T-helper 2 cell treated with Interferon-gamma antibody and Interleukin-4, amounts not matched to agents 5 μg/mL and 100 μg/mL, for 36 hours (primary cell): Measurements from ENCODE around the gene E2F4.
A peak's percentile ranks its signal among the peaks of the same experiment; 100 is the strongest.

Experiments used
- DNase-seq: peaks from one replicate; pipeline ENCODE4 v3.0.0; 2021; ENCODE audit warnings: low spot score
- H3K27ac Mint-ChIP-seq: one replicate; pipeline ENCODE4 v1.8.0; 2021; ENCODE audit warnings: mild to moderate bottlenecking, mixed read lengths
- H3K27me3 Mint-ChIP-seq: one replicate; pipeline ENCODE4 v1.8.0; 2021; ENCODE audit warnings: low read depth, mixed read lengths
- H3K36me3 Mint-ChIP-seq: one replicate; pipeline ENCODE4 v1.8.0; 2021; ENCODE audit warnings: low read depth, mixed read lengths
- H3K4me1 Mint-ChIP-seq: one replicate; pipeline ENCODE4 v1.8.0; 2021; ENCODE audit warnings: low read depth, mixed read lengths
- H3K4me3 Mint-ChIP-seq: one replicate; pipeline ENCODE4 v1.8.0; 2022; ENCODE audit warnings: mild to moderate bottlenecking, moderate library complexity, mixed read lengths
- H3K9me3 Mint-ChIP-seq: one replicate; pipeline ENCODE4 v1.8.0; 2021; ENCODE audit warnings: mixed read lengths

Gene E2F4

DNA sequence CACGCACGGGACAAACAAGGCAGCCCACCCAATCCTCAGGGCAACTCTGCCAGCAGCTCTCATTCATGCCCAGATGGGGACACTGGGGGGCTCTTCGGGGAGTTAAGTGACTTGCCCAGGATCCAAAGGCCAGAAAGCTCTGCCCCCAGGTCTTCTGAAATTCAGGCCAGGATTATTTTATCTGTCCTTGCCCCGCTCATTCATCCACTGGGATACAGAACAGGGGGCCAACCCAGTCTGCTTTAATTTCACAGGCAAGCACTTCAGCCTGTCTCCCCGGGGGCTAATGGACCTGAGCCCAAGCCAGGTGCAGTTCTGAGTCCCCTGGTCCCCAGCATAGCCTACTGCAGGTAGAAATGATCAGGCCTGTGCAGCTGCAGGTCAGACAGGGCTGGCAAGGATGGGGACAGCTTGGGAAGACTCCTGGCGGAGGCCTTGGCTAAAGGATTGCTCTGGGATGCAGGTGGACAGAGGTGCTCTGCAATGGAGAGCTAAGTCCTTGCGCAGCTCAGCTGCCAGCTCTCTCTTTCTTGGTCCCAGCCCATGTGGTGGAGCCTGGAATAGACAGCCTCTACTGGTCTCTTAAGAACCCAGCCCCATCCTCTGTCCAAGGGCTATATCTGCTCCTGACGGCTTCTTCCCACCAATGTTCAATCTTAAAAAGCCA lies 40.4 kb upstream of the E2F4 start:
- DNase-seq = no peak
- peak overlapping the region; percentile 62 for H3K27ac Mint-ChIP-seq
- peaks cover 25% of the 10 kb centered on the region for H3K4me1 Mint-ChIP-seq
- peak overlapping the region; percentile 70 for H3K4me3 Mint-ChIP-seq
- H3K36me3 Mint-ChIP-seq = peaks cover 36% of the 10 kb centered on the region
- no peaks in the 10 kb centered on the region for H3K27me3 Mint-ChIP-seq
- H3K9me3 Mint-ChIP-seq = no peaks in the 10 kb centered on the region

- Mint-ChIP-seq H3K9me3 (no peaks in the 10 kb centered on the region), H3K36me3 (peaks cover 36% of the 10 kb centered on the region), H3K27ac (no peak overlapping the region), H3K4me3 (peak overlapping the region; percentile 79), H3K27me3 (no peaks in the 10 kb centered on the region), H3K4me1 (peaks cover 47% of the 10 kb centered on the region)
- no peak for DNase-seq
Observed at GRCh38 chr16:67154578-67155294, 37.2 kb upstream of the E2F4 start.

DNA sequence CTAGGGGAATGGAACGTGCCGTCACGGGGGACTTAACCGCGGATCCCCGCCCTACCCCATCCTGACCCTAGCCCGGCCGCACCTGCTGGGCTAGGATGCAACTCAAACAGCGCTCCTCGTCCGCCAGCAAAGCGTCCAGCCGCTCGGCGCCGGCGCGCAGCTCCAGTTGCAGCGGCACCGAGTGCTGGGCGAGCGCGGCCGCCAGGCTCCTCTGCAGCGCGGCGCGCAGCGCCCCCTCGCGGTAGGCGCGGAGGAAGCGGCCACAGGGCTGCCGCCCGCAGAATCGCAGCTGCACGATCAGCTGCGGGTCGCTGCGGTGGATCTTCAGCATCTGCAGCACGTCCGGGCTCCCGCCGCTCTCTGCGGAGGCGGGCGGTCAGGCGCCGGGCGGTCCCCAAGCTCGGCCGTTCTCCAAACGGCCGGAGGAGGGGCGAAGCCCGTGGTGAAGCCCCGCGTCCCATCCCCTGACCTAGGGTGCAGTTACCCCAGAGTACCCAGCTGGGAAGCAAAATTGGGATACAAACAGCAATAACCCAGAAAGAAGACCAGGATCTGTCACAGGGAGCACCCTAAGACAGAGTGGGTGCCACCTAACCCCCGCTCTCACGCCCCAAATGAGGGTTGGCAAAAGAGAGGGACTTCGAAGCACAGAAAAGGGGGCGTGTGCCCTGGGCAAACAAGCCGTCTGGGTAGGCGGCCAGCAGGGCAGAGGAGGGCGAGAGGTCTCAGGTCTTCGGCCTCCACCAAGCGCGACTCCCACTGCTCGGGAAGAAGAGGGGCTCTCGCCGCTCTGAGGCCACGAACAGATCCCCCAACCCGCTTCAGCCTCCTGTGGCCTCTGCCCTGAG lies 36.4 kb upstream of the E2F4 start:
- Mint-ChIP-seq H3K27ac (no peak overlapping the region), H3K4me1 (peaks cover 49% of the 10 kb centered on the region), H3K27me3 (no peaks in the 10 kb centered on the region), H3K9me3 (no peaks in the 10 kb centered on the region), H3K36me3 (peaks cover 36% of the 10 kb centered on the region), H3K4me3 (peak overlapping the region; percentile 79)
- peak; percentile 80 for DNase-seq

- H3K9me3 Mint-ChIP-seq = no peaks in the 10 kb centered on the region
- H3K4me1 Mint-ChIP-seq = peaks cover 51% of the 10 kb centered on the region
- H3K27ac Mint-ChIP-seq = no peak overlapping the region
- H3K27me3 Mint-ChIP-seq = peaks cover 2% of the 10 kb centered on the region
- peaks cover 36% of the 10 kb centered on the region for H3K36me3 Mint-ChIP-seq
- H3K4me3 Mint-ChIP-seq = peak overlapping the region; percentile 51
- no peak for DNase-seq
Observed at GRCh38 chr16:67156143-67156844, 35.7 kb upstream of the E2F4 start.

- Mint-ChIP-seq H3K9me3 (no peaks in the 10 kb centered on the region), H3K4me3 (peak overlapping the region; percentile 86), H3K27ac (peak overlapping the region; percentile 95), H3K4me1 (peaks cover 52% of the 10 kb centered on the region), H3K27me3 (peaks cover 2% of the 10 kb centered on the region), H3K36me3 (peaks cover 37% of the 10 kb centered on the region)
- no peak for DNase-seq
Observed at GRCh38 chr16:67157106-67157748, 34.7 kb upstream of the E2F4 start.

- Mint-ChIP-seq H3K36me3 (peaks cover 35% of the 10 kb centered on the region), H3K27me3 (peaks cover 2% of the 10 kb centered on the region), H3K9me3 (no peaks in the 10 kb centered on the region), H3K27ac (peak overlapping the region; percentile 95), H3K4me1 (peaks cover 50% of the 10 kb centered on the region), H3K4me3 (peak overlapping the region; percentile 86)
- no peak for DNase-seq
Observed at GRCh38 chr16:67157892-67158635, 33.9 kb upstream of the E2F4 start.

GRCh38 chr16:67158637-67159600 lies 33.0 kb upstream of the E2F4 start:
- H3K4me3 Mint-ChIP-seq = peak overlapping the region; percentile 86
- peaks cover 30% of the 10 kb centered on the region for H3K36me3 Mint-ChIP-seq
- no peaks in the 10 kb centered on the region for H3K9me3 Mint-ChIP-seq
- peaks cover 2% of the 10 kb centered on the region for H3K27me3 Mint-ChIP-seq
- peak overlapping the region; percentile 95 for H3K27ac Mint-ChIP-seq
- peak; percentile 87 for DNase-seq
- peaks cover 44% of the 10 kb centered on the region for H3K4me1 Mint-ChIP-seq

- H3K4me3 Mint-ChIP-seq = peak overlapping the region; percentile 66
- H3K36me3 Mint-ChIP-seq = peaks cover 31% of the 10 kb centered on the region
- peaks cover 41% of the 10 kb centered on the region for H3K4me1 Mint-ChIP-seq
- H3K27me3 Mint-ChIP-seq = peaks cover 22% of the 10 kb centered on the region
- H3K9me3 Mint-ChIP-seq = no peaks in the 10 kb centered on the region
- no peak for DNase-seq
- no peak overlapping the region for H3K27ac Mint-ChIP-seq
Observed at GRCh38 chr16:67161595-67162058, 30.3 kb upstream of the E2F4 start.

- Mint-ChIP-seq H3K27me3 (peaks cover 29% of the 10 kb centered on the region), H3K4me1 (peaks cover 34% of the 10 kb centered on the region), H3K27ac (peak overlapping the region; percentile 67), H3K4me3 (peak overlapping the region; percentile 66), H3K9me3 (no peaks in the 10 kb centered on the region), H3K36me3 (peaks cover 27% of the 10 kb centered on the region)
- no peak for DNase-seq
Observed at GRCh38 chr16:67162506-67163163, 29.3 kb upstream of the E2F4 start.

DNA sequence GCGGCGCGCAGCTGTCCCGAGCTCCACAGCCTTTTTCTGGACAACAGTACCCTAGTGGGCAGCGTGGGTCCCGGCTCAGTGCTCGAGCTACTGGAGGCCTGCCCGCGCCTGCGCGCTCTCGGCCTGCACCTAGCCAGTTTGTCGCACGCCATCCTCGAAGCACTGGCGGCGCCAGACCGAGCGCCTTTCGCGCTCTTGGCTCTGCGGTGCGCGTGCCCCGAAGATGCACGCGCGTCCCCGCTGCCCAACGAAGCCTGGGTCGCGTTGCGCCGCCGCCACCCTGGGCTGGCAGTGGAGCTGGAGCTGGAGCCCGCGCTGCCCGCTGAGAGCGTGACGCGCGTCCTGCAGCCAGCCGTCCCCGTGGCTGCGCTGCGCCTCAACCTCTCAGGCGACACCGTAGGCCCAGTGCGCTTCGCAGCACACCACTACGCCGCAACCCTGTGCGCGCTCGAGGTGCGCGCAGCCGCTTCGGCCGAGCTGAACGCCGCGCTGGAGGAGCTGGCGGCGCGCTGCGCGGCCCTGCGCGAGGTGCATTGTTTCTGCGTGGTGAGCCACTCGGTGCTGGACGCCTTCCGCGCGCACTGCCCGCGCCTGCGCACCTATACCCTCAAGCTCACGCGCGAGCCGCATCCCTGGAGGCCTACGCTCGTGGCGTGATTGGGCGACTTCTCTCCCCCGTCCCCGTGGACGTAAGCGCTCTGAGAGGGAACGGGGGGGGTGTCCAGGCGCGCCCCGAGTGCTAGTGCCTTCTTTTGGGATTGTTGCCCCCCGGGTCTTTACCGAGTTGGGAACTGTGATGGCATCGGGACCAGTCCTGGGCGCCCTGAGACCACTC lies 28.6 kb upstream of the E2F4 start:
- peaks cover 33% of the 10 kb centered on the region for H3K27me3 Mint-ChIP-seq
- H3K4me1 Mint-ChIP-seq = peaks cover 29% of the 10 kb centered on the region
- H3K9me3 Mint-ChIP-seq = no peaks in the 10 kb centered on the region
- no peak overlapping the region for H3K27ac Mint-ChIP-seq
- DNase-seq = peak; percentile 56
- H3K4me3 Mint-ChIP-seq = peak overlapping the region; percentile 38
- H3K36me3 Mint-ChIP-seq = peaks cover 23% of the 10 kb centered on the region
